EL (cell line): Measurements from ENCODE around the gene TLCD1.

Experiments
- DNase-seq: peaks from one replicate; pipeline ENCODE4 v3.0.0-alpha.2; 2016

The TLCD1 gene

GRCh38 chr17:28710861-28711722 lies 14.9 kb downstream of the TLCD1 start:
- peak; percentile 95 for DNase-seq

GRCh38 chr17:28707339-28707720 lies 18.7 kb downstream of the TLCD1 start:
- no peak for DNase-seq

DNA sequence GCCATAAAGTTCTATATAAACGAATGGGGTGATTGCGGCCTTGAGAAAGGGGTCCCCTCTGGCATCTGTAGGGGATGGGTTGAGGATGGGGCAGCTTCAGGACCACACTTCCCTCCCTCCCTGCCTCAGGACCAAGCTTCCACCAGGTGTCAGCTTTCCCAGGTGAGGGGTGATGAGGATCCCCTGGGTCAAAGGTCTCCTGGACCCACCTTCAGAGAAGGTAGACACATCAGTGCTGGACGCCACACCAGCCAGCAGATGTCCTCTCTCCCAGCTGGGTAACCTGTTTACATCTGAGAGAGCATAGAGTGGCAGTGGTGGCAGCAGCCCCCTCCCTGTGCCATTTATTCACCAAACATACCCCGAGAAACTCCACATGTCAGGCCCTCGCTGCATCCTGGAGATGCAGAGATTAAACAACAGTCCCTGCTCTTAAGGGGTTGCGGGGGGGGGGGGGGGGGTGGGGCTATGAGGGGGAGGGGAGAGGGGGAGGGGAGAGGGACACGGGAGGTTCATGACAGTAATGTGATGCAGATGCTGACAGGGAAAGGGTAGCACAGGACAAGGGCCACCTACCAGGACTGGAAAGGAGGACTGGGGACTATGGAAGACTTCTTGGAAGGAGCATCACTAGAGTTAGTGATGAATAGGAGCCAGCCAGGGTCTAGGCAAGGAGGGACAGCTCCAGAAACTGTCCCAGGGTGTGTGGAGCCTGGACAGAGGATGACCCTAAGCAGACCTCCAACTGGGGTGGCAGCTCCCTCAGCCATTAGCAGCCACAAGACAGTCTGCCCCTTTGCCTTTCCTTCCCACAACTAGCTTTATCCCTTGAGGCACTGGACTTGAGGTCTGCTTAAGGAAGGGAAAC lies 19.3 kb downstream of the TLCD1 start:
- no peak for DNase-seq

GRCh38 chr17:28705728-28706334 lies 20.2 kb downstream of the TLCD1 start:
- DNase-seq: no peak

DNA sequence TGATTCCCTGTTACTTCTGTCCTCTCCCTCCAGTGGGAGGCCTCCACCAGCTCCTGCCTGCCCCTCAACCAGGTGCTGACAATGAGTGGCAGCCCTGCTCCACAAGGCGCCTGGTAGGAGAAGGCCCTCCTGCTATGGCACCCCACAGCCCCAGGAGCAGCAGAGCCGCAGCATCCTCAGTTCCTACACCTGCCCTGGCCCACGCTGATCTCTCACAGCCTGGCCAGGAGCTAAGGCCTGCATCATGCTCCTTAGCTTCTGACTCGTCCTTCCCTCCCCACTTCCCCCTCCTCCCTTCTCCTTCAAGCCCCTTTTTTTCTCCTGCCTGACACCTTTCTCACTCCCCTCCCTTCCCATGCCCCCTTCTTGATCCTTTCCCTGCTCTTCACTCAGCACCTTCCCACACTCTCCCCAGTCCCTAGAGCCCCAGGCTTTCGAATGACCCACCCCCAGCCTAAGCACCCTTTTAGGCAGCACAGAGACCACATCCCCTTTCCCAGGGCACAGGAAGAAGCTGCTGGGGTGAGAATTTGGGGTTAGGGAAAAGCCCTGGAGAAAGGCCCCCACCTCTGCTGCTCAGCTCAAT lies 20.9 kb downstream of the TLCD1 start:
- no peak for DNase-seq

DNA sequence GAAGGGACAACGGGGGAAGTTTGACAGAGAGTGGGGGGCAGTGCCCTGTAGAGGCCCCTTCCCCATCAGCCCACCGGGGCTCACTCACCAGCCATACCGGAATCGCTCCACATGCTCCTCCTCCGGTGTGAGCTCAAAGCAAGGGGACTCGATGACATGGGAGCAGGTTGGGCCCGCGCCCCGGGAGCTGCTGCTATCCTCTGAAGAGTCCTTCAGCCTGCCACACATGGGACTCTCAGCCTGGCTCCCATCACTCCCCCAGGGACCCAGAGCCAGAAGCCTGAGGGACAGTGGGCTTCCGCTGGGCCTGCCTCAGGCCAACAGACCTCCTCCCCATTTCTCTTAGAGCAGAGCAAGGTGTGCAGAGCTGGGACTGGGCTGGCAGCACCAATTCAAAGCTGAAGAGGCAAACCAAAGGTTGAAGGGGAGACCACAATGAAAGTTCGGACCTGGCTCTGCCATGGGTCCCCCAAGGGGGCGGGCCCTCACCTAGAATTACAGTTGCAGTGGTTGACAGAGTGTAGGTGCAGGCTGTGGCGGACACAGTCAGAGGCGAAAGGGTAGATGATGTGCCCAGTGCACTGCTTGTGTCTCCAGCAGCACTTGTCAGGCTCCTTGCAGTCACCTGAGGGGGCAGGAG lies 21.7 kb downstream of the TLCD1 start:
- no peak for DNase-seq

GRCh38 chr17:28703552-28704218 lies 22.3 kb downstream of the TLCD1 start:
- no peak for DNase-seq

- no peak for DNase-seq
Measured at GRCh38 chr17:28702752-28703150, 23.3 kb downstream of the TLCD1 start.

DNA sequence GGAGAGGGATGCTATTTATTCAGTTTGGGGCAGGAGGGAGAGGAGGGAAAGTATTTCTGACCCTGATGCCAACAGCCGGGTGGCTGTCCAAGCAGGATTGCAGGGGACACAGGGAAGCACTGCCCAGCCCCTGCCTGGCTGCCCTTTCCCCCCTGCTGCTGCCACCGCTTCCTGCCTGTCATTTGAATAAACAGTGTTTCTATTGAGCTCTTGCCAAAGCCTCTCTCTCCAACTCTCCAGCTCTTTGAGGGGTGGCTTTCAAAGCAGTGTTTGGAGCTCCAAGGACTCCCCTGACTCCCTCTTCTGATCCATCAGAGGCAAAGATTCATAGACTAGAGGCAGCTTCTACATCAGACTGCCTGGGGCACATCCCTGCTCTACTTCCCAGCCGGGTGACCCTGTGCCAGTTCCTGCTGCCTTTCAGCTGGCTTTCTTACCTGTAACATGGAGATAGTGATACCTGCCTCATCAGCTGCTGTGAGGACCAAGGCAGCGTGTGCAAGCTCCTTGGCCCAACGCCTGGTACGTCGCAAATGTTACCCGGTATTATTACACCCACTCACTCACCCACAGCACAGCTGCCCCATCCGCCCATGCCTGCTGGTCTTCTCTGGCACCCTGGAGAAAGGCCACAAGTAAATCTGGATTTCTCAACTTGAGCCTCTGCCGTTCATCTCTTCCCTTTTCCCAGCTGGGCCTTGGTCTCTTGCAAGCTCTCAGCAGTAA lies 23.8 kb downstream of the TLCD1 start:
- no peak for DNase-seq

- no peak for DNase-seq
Measured at GRCh38 chr17:28700830-28701492, 25.1 kb downstream of the TLCD1 start.

GRCh38 chr17:28700278-28700677 lies 25.8 kb downstream of the TLCD1 start:
- DNase-seq: no peak

GRCh38 chr17:28698253-28698941 lies 27.6 kb downstream of the TLCD1 start:
- DNase-seq: no peak

DNA sequence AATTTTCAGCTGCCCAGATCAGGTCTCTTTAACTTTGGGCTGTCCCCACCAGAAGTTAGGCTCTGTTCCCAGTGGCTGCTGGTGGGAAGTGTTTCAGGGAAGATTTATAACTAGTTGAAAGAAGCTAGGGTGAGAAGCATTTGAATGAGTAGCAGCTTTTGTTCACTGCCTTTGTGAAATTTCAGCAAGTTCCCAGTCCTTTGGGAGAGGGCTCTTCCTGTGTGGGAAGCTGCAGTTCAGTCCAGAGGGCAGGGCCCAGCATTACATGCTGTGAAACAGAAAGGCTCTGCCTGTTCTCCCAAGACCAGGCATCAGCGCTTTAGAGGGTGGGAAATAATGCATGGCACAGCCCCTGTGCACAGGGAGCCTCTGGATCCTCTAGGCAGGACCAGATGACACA lies 32.2 kb downstream of the TLCD1 start:
- DNase-seq: no peak

DNA sequence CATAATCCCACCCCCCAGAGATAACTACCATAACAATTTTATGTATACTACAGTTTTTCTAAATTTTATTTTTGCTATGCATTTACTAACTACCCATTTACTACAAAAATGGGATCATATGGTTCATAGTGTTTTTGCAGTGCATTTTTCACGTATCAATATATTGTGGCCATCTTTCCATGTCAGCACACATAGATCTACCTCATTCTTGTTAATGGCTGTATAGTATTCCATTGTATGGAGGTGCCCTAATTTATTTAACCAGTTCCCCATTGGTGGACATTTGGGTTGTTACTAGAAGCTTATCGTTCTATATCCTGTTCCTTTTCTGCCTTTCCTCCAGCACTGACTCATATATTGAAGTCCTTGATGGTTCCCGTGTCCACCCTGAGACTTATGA lies 37.0 kb downstream of the TLCD1 start:
- no peak for DNase-seq

DNA sequence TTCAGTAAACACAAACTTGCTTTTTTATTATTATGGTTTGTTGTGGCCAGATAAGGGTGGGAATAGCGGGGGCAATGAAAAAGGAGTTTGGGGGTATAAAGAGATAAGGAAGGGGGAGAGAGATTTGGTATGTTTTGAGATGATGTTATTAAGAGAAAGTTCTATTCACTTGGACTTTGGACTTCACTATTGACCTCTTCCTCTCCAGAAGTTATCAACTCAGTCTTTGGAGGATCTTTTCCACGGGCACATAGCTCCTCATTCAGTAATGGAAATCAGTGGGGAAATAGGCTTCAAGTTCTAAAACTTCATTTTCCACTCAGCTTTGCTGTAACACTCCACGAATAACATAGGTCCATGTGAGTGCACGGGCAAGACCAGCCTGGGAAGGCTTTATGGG lies 37.6 kb downstream of the TLCD1 start:
- no peak for DNase-seq

DNA sequence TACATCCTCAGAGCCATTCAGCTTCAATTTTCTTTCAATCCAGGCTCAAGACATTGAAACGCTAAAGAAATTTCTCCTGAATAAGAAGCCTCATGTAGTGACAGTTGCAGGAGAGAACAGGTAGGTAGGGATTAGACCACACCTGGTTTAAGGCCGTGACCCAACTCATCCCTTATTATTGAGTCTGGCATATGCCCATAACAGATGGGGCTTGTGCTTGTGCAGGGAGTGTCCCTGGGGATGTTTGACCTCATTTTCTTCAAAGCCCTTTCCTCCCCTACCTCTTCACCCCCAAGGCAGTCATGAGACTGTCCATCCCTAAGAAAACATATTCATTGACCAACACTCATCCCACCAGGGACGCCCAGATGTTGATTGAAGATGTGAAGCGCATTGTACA lies 39.7 kb downstream of the TLCD1 start:
- no peak for DNase-seq

DNA sequence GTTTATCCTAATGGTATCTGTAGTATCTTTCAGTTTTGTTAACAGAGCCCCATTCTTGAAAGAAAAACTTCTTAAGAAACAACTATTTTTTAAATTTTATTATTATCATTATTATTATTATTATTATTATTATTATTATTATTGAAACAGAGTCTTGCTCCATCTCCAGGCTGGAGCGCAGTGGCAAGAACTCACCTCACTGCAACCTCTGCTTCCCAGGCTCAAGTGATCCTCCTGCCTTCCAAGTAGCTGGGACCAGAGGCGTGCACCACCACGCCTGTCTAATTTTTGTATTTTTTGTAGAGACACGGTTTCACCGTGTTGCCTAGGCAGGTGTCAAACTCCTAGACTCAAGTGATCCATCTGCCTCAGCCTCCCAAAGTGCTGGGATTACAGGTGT lies 40.7 kb downstream of the TLCD1 start:
- no peak for DNase-seq

DNA sequence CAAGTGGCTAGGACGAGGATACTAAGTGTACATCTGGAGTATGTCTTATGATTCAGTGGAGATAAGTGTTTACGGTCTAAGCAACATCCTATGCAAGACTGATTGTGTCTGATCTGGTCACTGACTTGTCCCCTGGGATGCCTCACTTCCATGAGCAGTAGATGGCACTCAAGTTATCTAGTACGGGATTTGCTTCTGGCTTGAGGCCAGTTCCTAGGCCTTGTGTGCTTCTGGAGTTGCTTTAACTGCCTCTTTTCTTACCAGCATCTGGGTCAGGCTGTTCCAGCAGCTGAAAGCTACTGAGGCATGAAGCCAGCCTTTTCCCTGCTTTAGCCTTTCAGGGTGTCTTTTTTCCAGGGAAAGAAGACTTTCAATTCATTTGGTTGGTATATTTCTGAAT lies 41.1 kb downstream of the TLCD1 start:
- DNase-seq: peak; percentile 29

- DNase-seq: no peak
Measured at GRCh38 chr17:28682655-28683054, 43.4 kb downstream of the TLCD1 start.

- DNase-seq: no peak
Measured at GRCh38 chr17:28675980-28676379, 50.1 kb downstream of the TLCD1 start.
